BLaER1 treated with 17β-estradiol and CSF1 and Interleukin-3, amounts not matched to agents 10 nM and 100 nM (cell line): ENCODE results near the gene SLC35E1.

Experiments used
- H3K27ac ChIP-seq, 11 experiments: shearing (Covaris generic); formaldehyde crosslinking; 2 replicates each; pipeline ENCODE4 v1.8.1; 2022
- H3K27me3 ChIP-seq, 11 experiments: shearing (Covaris generic); formaldehyde crosslinking; 2 replicates each; pipeline ENCODE4 v1.8.1; 2022
- H3K36me3 ChIP-seq, 11 experiments: shearing (Covaris generic); formaldehyde crosslinking; 2 replicates each; pipeline ENCODE4 v1.8.1; 2022
- H3K4me1 ChIP-seq, 10 experiments: shearing (Covaris generic); formaldehyde crosslinking; 2 replicates each; pipeline ENCODE4 v1.8.1; 2022
- H3K4me2 ChIP-seq, 11 experiments: shearing (Covaris generic); formaldehyde crosslinking; 2 replicates each; pipeline ENCODE4 v1.8.1; 2022
- H3K4me3 ChIP-seq, 10 experiments: shearing (Covaris generic); formaldehyde crosslinking; 2 replicates each; pipeline ENCODE4 v1.8.1; 2022
- H3K9ac ChIP-seq, 11 experiments: shearing (Covaris generic); formaldehyde crosslinking; 2 replicates each; pipeline ENCODE4 v1.8.1; 2022
- H3K9me3 ChIP-seq, 11 experiments: shearing (Covaris generic); formaldehyde crosslinking; replicated peaks in 1 of 11; 2 replicates each; pipeline ENCODE4 v1.8.1; 2022
- H4K20me1 ChIP-seq, 11 experiments: shearing (Covaris generic); formaldehyde crosslinking; 2 replicates each; pipeline ENCODE4 v1.8.1; 2022
- Cebpa-rat ChIP-seq, 11 experiments: shearing (Covaris generic); IDR thresholded peaks; 2 replicates each; pipeline ENCODE4 v1.8.1; 2022

The SLC35E1 gene

GRCh38 chr19:16604615-16605014, 32.4 kb upstream of the SLC35E1 start:
- H4K20me1 ChIP-seq = peaks cover 96 to 100% (median 100%) of the 10 kb centered on the region in 11 experiments
- H3K9ac ChIP-seq = no peak overlapping the region; a peak in 1 of 22 replicates
- peaks cover 0 to 27% (median 13%) of the 10 kb centered on the region in 11 experiments; a peak in 12 of 22 replicates for H3K36me3 ChIP-seq
- no peaks in the 10 kb centered on the region for H3K9me3 ChIP-seq
- H3K4me1 ChIP-seq = peaks cover 27 to 86% (median 69%) of the 10 kb centered on the region in 10 experiments
- peak in 1 of 11 experiments; percentile 20; a peak in 2 of 22 replicates for TF ChIP-seq Cebpa-rat (IDR thresholded peaks at IDR 0.05)
- no peaks in the 10 kb centered on the region for H3K27me3 ChIP-seq
- peak overlapping the region in 7 of 11 experiments; percentile 24 to 67 (median 45); a peak in 13 of 22 replicates for H3K4me2 ChIP-seq
- H3K27ac ChIP-seq = no peak overlapping the region
- no peak overlapping the region for H3K4me3 ChIP-seq

- Histone ChIP-seq H4K20me1 (peaks cover 100% of the 10 kb centered on the region in 11 experiments), H3K27me3 (no peaks in the 10 kb centered on the region), H3K9ac (no peak overlapping the region), H3K4me3 (no peak overlapping the region), H3K27ac (no peak overlapping the region), H3K9me3 (no peaks in the 10 kb centered on the region), H3K4me1 (peaks cover 29 to 78% (median 63%) of the 10 kb centered on the region in 10 experiments), H3K4me2 (0 out of 22 replicates have a peak overlapping the region, but pooled peaks of 1 of the 11 experiments have one; percentile 0), H3K36me3 (peaks cover 0 to 30% (median 13%) of the 10 kb centered on the region in 11 experiments; a peak in 12 of 22 replicates)
- TF ChIP-seq Cebpa-rat (IDR thresholded peaks at IDR 0.05) = no peak
Measured at GRCh38 chr19:16603090-16603489, 30.9 kb upstream of the SLC35E1 start.

- Histone ChIP-seq H4K20me1 (peaks cover 100% of the 10 kb centered on the region in 11 experiments), H3K36me3 (peaks cover 0 to 30% (median 15%) of the 10 kb centered on the region in 11 experiments; a peak in 11 of 22 replicates), H3K9me3 (no peaks in the 10 kb centered on the region), H3K4me2 (no peak overlapping the region), H3K4me1 (peaks cover 23 to 69% (median 51%) of the 10 kb centered on the region in 10 experiments), H3K9ac (no peak overlapping the region), H3K27me3 (no peaks in the 10 kb centered on the region), H3K4me3 (no peak overlapping the region), H3K27ac (no peak overlapping the region)
- TF ChIP-seq Cebpa-rat (IDR thresholded peaks at IDR 0.05) = no peak
Measured at GRCh38 chr19:16601378-16602052, 29.3 kb upstream of the SLC35E1 start.

GRCh38 chr19:16600824-16601223, 28.6 kb upstream of the SLC35E1 start:
- Histone ChIP-seq H3K36me3 (peaks cover 0 to 29% (median 12%) of the 10 kb centered on the region in 11 experiments; a peak in 11 of 22 replicates), H4K20me1 (peaks cover 100% of the 10 kb centered on the region in 11 experiments), H3K27me3 (no peaks in the 10 kb centered on the region), H3K4me1 (peaks cover 24 to 69% (median 49%) of the 10 kb centered on the region in 10 experiments), H3K4me3 (no peak overlapping the region), H3K27ac (no peak overlapping the region), H3K4me2 (peak overlapping the region in 3 of 11 experiments; percentile 4 to 36 (median 24); a peak in 2 of 22 replicates), H3K9me3 (no peaks in the 10 kb centered on the region), H3K9ac (peak overlapping the region in 2 of 11 experiments; percentile 5 to 43; a peak in 1 of 22 replicates)
- TF ChIP-seq Cebpa-rat (IDR thresholded peaks at IDR 0.05) = no peak

- Histone ChIP-seq H4K20me1 (peaks cover 100% of the 10 kb centered on the region in 11 experiments), H3K9ac (peak overlapping the region in 3 of 11 experiments; percentile 29 to 43 (median 41); a peak in 3 of 22 replicates), H3K27me3 (no peaks in the 10 kb centered on the region), H3K27ac (no peak overlapping the region), H3K36me3 (peaks cover 0 to 25% (median 8%) of the 10 kb centered on the region in 11 experiments; a peak in 11 of 22 replicates), H3K4me3 (no peak overlapping the region), H3K9me3 (no peaks in the 10 kb centered on the region), H3K4me2 (peak overlapping the region in 6 of 11 experiments; percentile 4 to 36 (median 13); a peak in 7 of 22 replicates), H3K4me1 (peaks cover 25 to 68% (median 49%) of the 10 kb centered on the region in 10 experiments)
- TF ChIP-seq Cebpa-rat (IDR thresholded peaks at IDR 0.05) = no peak
Measured at GRCh38 chr19:16599655-16600346, 27.6 kb upstream of the SLC35E1 start.

- H3K9ac ChIP-seq = no peak overlapping the region
- H3K27ac ChIP-seq = no peak overlapping the region
- peaks cover 100% of the 10 kb centered on the region in 11 experiments for H4K20me1 ChIP-seq
- H3K36me3 ChIP-seq = peaks cover 0 to 25% (median 5%) of the 10 kb centered on the region in 11 experiments; a peak in 6 of 22 replicates
- H3K4me3 ChIP-seq = no peak overlapping the region
- no peaks in the 10 kb centered on the region for H3K9me3 ChIP-seq
- no peaks in the 10 kb centered on the region for H3K27me3 ChIP-seq
- H3K4me2 ChIP-seq = no peak overlapping the region
- no peak for TF ChIP-seq Cebpa-rat (IDR thresholded peaks at IDR 0.05)
- H3K4me1 ChIP-seq = peaks cover 28 to 68% (median 50%) of the 10 kb centered on the region in 10 experiments
Measured at GRCh38 chr19:16598848-16599247, 26.6 kb upstream of the SLC35E1 start.

- TF ChIP-seq Cebpa-rat (IDR thresholded peaks at IDR 0.05) = no peak
- no peak overlapping the region for H3K4me3 ChIP-seq
- H3K9ac ChIP-seq = no peak overlapping the region
- H3K27ac ChIP-seq = no peak overlapping the region
- H3K9me3 ChIP-seq = no peaks in the 10 kb centered on the region
- H4K20me1 ChIP-seq = peaks cover 100% of the 10 kb centered on the region in 11 experiments
- H3K4me1 ChIP-seq = peaks cover 52 to 80% (median 69%) of the 10 kb centered on the region in 10 experiments
- peak overlapping the region in 7 of 11 experiments; percentile 10 to 99 (median 94); a peak in 10 of 22 replicates for H3K4me2 ChIP-seq
- H3K36me3 ChIP-seq = peaks cover 0 to 22% (median 0%) of the 10 kb centered on the region in 11 experiments; a peak in 4 of 22 replicates
- H3K27me3 ChIP-seq = no peaks in the 10 kb centered on the region
Measured at GRCh38 chr19:16596399-16596798, 24.2 kb upstream of the SLC35E1 start.

GRCh38 chr19:16595097-16595496, 22.9 kb upstream of the SLC35E1 start:
- TF ChIP-seq Cebpa-rat (IDR thresholded peaks at IDR 0.05) = no peak
- H3K4me2 ChIP-seq = peak overlapping the region; percentile 80 to 99 (median 96)
- peak overlapping the region in 5 of 11 experiments; percentile 13 to 49 (median 33); a peak in 5 of 22 replicates for H3K9ac ChIP-seq
- no peaks in the 10 kb centered on the region for H3K27me3 ChIP-seq
- peak overlapping the region in 1 of 10 experiments; percentile 2; a peak in 1 of 20 replicates for H3K4me3 ChIP-seq
- H3K36me3 ChIP-seq = peaks cover 0 to 20% (median 0%) of the 10 kb centered on the region in 11 experiments; a peak in 3 of 22 replicates
- H4K20me1 ChIP-seq = peaks cover 100% of the 10 kb centered on the region in 11 experiments
- H3K27ac ChIP-seq = peak overlapping the region in 2 of 11 experiments; percentile 0 to 24; a peak in 1 of 22 replicates
- H3K4me1 ChIP-seq = peaks cover 61 to 85% (median 75%) of the 10 kb centered on the region in 10 experiments
- no peaks in the 10 kb centered on the region for H3K9me3 ChIP-seq
